Suprapubic skin (tissue), 4 donors: ENCODE measurements around the gene FRMPD4. TPM values are rescaled to one million over a fixed set of nuclear protein-coding genes. Genes with fewer than 3 reads are reported as not detected.

Experiments used
- DNase-seq, 2 donors: peaks; one replicate each; pipeline ENCODE4 v3.0.0-alpha.2; 2019; ENCODE audit warnings: low spot score in 2 of 2
- H3K27ac ChIP-seq: fragments of 200-600 bp; sonication (generic); one replicate; pipeline ENCODE4 v1.5.1; 2019
- H3K27me3 ChIP-seq: fragments of 200-600 bp; sonication (generic); one replicate; pipeline ENCODE4 v1.5.1; 2019
- H3K36me3 ChIP-seq: fragments of 200-600 bp; sonication (generic); one replicate; pipeline ENCODE4 v1.5.1; 2019
- H3K4me1 ChIP-seq: fragments of 200-600 bp; sonication (generic); one replicate; pipeline ENCODE4 v1.5.1; 2019
- H3K4me3 ChIP-seq: fragments of 200-600 bp; sonication (generic); one replicate; pipeline ENCODE4 v1.5.1; 2019; ENCODE audit warnings: mild to moderate bottlenecking
- H3K9me3 ChIP-seq: fragments of 200-600 bp; sonication (generic); one replicate; pipeline ENCODE4 v1.5.1; 2019
- EP300 ChIP-seq: sonication (generic); formaldehyde crosslinking; IDR thresholded peaks from one replicate; pipeline ENCODE4 v1.6.1; 2017; ENCODE audit warnings: antibody characterized with exemption
- POLR2A ChIP-seq, 2 donors: fragments of 450-650 bp; IDR thresholded peaks; one replicate each; pipeline ENCODE4 v1.6.1; 2017; ENCODE audit warnings: antibody characterized with exemption in 2 of 2, mild to moderate bottlenecking in 2 of 2, moderate library complexity in 2 of 2
- POLR2AphosphoS5 ChIP-seq, 3 donors: sonication (generic); formaldehyde crosslinking; IDR thresholded peaks; one replicate each; pipeline ENCODE4 v1.6.1; 2017; ENCODE audit warnings: antibody characterized with exemption in 3 of 3
- WGBS: methylation state at CpG from one replicate; pipeline ENCODE4 v1.1.5; 2018; 5-methylcytosine and 5-hydroxymethylcytosine counted together
- total RNA-seq, 4 donors: library from RNA; depleted of rRNA; stranded (reverse); fragments of >200 nt; gene quantifications; one replicate each; pipeline ENCODE4 v1.1.0, GENCODE V29; 2016
- TF ChIP-seq, protein P1 (sequence below), 2 donors: fragments of 200-600 bp in 1 of 2; fragments of 450-650 bp in 1 of 2; sonication (generic) in 1 of 2; IDR thresholded peaks; one replicate each; pipeline ENCODE4 v1.5.1; 2016 to 2019; ENCODE audit warnings: antibody characterized with exemption in 2 of 2, mild to moderate bottlenecking in 1 of 2, moderate library complexity in 1 of 2

Gene FRMPD4
- total RNA-seq, 4 donors from 2014 or later, result 0.08 to 0.13 TPM; not detected in 2

- H3K9me3 ChIP-seq, result no peaks in the 10 kb centered on the region
- DNase-seq, result no peak
- no peaks in the 10 kb centered on the region for H3K4me1 ChIP-seq
- no peak overlapping the region for H3K4me3 ChIP-seq
- H3K27ac ChIP-seq, result no peak overlapping the region
- H3K27me3 ChIP-seq, result no peaks in the 10 kb centered on the region
- no peak for TF ChIP-seq EP300
- TF ChIP-seq, protein P1, sequence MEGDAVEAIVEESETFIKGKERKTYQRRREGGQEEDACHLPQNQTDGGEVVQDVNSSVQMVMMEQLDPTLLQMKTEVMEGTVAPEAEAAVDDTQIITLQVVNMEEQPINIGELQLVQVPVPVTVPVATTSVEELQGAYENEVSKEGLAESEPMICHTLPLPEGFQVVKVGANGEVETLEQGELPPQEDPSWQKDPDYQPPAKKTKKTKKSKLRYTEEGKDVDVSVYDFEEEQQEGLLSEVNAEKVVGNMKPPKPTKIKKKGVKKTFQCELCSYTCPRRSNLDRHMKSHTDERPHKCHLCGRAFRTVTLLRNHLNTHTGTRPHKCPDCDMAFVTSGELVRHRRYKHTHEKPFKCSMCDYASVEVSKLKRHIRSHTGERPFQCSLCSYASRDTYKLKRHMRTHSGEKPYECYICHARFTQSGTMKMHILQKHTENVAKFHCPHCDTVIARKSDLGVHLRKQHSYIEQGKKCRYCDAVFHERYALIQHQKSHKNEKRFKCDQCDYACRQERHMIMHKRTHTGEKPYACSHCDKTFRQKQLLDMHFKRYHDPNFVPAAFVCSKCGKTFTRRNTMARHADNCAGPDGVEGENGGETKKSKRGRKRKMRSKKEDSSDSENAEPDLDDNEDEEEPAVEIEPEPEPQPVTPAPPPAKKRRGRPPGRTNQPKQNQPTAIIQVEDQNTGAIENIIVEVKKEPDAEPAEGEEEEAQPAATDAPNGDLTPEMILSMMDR (IDR thresholded peaks at IDR 0.05), result no peak
- no peak for TF ChIP-seq POLR2A (IDR thresholded peaks at IDR 0.05)
- no peak for TF ChIP-seq POLR2AphosphoS5 (IDR thresholded peaks at IDR 0.05)
- WGBS, result 84% methylated on average over 1 of the region's 1 CpG
- H3K36me3 ChIP-seq, result no peaks in the 10 kb centered on the region
Measured at GRCh38 chrX:12249997-12250396, 111.7 kb downstream of the FRMPD4 start.

- Histone ChIP-seq H3K4me1 (no peaks in the 10 kb centered on the region), H3K27ac (no peak overlapping the region), H3K9me3 (no peaks in the 10 kb centered on the region), H3K36me3 (no peaks in the 10 kb centered on the region), H3K4me3 (no peak overlapping the region), H3K27me3 (no peaks in the 10 kb centered on the region)
- DNase-seq, result no peak
- TF ChIP-seq POLR2AphosphoS5 (IDR thresholded peaks at IDR 0.05), result no peak
- TF ChIP-seq, protein P1 (IDR thresholded peaks at IDR 0.05), result no peak
- TF ChIP-seq EP300, result no peak
- no peak for TF ChIP-seq POLR2A (IDR thresholded peaks at IDR 0.05)
- WGBS, result 73% methylated on average over 1 of the region's 1 CpG
Measured at GRCh38 chrX:12263211-12263610, 124.9 kb downstream of the FRMPD4 start.

- H3K4me1 ChIP-seq, result no peaks in the 10 kb centered on the region
- H3K9me3 ChIP-seq, result no peaks in the 10 kb centered on the region
- H3K36me3 ChIP-seq, result no peaks in the 10 kb centered on the region
- H3K4me3 ChIP-seq, result no peak overlapping the region
- TF ChIP-seq POLR2A (IDR thresholded peaks at IDR 0.05), result no peak
- TF ChIP-seq POLR2AphosphoS5 (IDR thresholded peaks at IDR 0.05), result no peak
- TF ChIP-seq, protein P1 (IDR thresholded peaks at IDR 0.05), result no peak
- no peak for TF ChIP-seq EP300
- no peaks in the 10 kb centered on the region for H3K27me3 ChIP-seq
- H3K27ac ChIP-seq, result no peak overlapping the region
- DNase-seq, result no peak
- 50% methylated on average over 2 of the region's 2 CpGs for WGBS
Measured at GRCh38 chrX:12269484-12269883, 131.2 kb downstream of the FRMPD4 start.

GRCh38 chrX:12278151-12278550 lies 139.9 kb downstream of the FRMPD4 start:
- Histone ChIP-seq H3K4me3 (no peak overlapping the region), H3K36me3 (no peaks in the 10 kb centered on the region), H3K9me3 (no peaks in the 10 kb centered on the region), H3K4me1 (no peaks in the 10 kb centered on the region), H3K27ac (no peak overlapping the region), H3K27me3 (no peaks in the 10 kb centered on the region)
- 92% methylated on average over 1 of the region's 1 CpG for WGBS
- no peak for DNase-seq
- TF ChIP-seq EP300, result no peak
- no peak for TF ChIP-seq POLR2A (IDR thresholded peaks at IDR 0.05)
- TF ChIP-seq, protein P1 (IDR thresholded peaks at IDR 0.05), result no peak
- TF ChIP-seq POLR2AphosphoS5 (IDR thresholded peaks at IDR 0.05), result no peak

GRCh38 chrX:12282991-12283390 lies 144.7 kb downstream of the FRMPD4 start:
- Histone ChIP-seq H3K9me3 (no peaks in the 10 kb centered on the region), H3K36me3 (no peaks in the 10 kb centered on the region), H3K4me3 (no peak overlapping the region), H3K27me3 (no peaks in the 10 kb centered on the region), H3K27ac (no peak overlapping the region), H3K4me1 (no peaks in the 10 kb centered on the region)
- WGBS, result 88% methylated on average over 2 of the region's 2 CpGs
- no peak for TF ChIP-seq POLR2A (IDR thresholded peaks at IDR 0.05)
- no peak for TF ChIP-seq EP300
- TF ChIP-seq, protein P1 (IDR thresholded peaks at IDR 0.05), result no peak
- no peak for TF ChIP-seq POLR2AphosphoS5 (IDR thresholded peaks at IDR 0.05)
- no peak for DNase-seq
